ENCODE data around the gene PUSL1. TPM values are rescaled to one million over a fixed set of nuclear protein-coding genes. Genes with fewer than 3 reads are reported as not detected.

PUSL1 gene
- total and polyA plus RNA-seq, 2 donors (not counting 3 experiments of a cell fraction or from before 2014, with no cell fraction given): 18.8 to 27.3 TPM

- H3K27ac ChIP-seq (ENCODE audit: insufficient read depth, low read depth, low read length): no peak overlapping the region
- H3K9me3 ChIP-seq (replicated peaks; ENCODE audit: control insufficient read depth, insufficient read depth, low read length): no peaks in the 10 kb centered on the region
- POLR2A ChIA-PET: no interaction called here
- H3K79me2 ChIP-seq (ENCODE audit: control insufficient read depth, insufficient read depth, low read length): no peaks in the 10 kb centered on the region
- peaks cover 0 to 17% of the 10 kb centered on the region in 2 experiments for H3K36me3 ChIP-seq (ENCODE audit: control insufficient read depth in 2 of 2, extremely low read depth in 1 of 2, insufficient read depth in 2 of 2, low read length in 2 of 2)
- DNase-seq (ENCODE audit: low read depth, low spot score) (no peak), FAIRE-seq (no peak)
- intact Hi-C loops (cut with micrococcal nuclease) (no loop called here), dilution Hi-C loops (cut with MboI; ENCODE audit: extremely low pct_ligation_motif_present, low sequenced_read_pairs) (no loop called here)
- no TSS peak for BruUV-seq (replicated peaks)
- no peaks in the 10 kb centered on the region for H3K4me1 ChIP-seq (ENCODE audit: control insufficient read depth, extremely low read depth, insufficient read depth, low read length)
- CTCF ChIA-PET: no interaction called here
- no peak overlapping the region for H3K4me2 ChIP-seq (ENCODE audit: insufficient read depth, low read length)
- H2AFZ ChIP-seq (ENCODE audit: low read depth, low read length): no peak overlapping the region
- H3K9me1 ChIP-seq (replicated peaks; ENCODE audit: control insufficient read depth, extremely low read depth, insufficient read depth, low read length): no peaks in the 10 kb centered on the region
- no peak overlapping the region for H3K4me3 ChIP-seq (replicated peaks in 1 of 3; ENCODE audit: insufficient read depth in 1 of 3, low read depth in 1 of 3, low read length in 3 of 3)
- no peaks in the 10 kb centered on the region for H3K27me3 ChIP-seq (ENCODE audit: control insufficient read depth in 2 of 2, insufficient read depth in 2 of 2, low read length in 2 of 2)
- H3K9ac ChIP-seq (replicated peaks; ENCODE audit: extremely low read depth, insufficient read depth, low read length): no peak overlapping the region
- TF ChIP-seq MAX (IDR thresholded peaks at IDR 0.05; ENCODE audit: insufficient read depth, insufficient read length) (no peak), POLR2A (IDR thresholded peaks at IDR 0.05; ENCODE audit: low read depth, low read length) (no peak), FOS (IDR thresholded peaks at IDR 0.05; ENCODE audit: borderline replicate concordance, insufficient read depth, low read length) (no peak), CTCF (IDR thresholded peaks at IDR 0.05; ENCODE audit: extremely low read depth in 1 of 2, insufficient read depth in 1 of 2, low read depth in 1 of 2, low read length in 2 of 2) (no peak), JUN (IDR thresholded peaks at IDR 0.05; ENCODE audit: borderline replicate concordance, insufficient read depth, insufficient read length, low read depth) (no peak), GATA2 (IDR thresholded peaks at IDR 0.05; ENCODE audit: insufficient read depth, insufficient read length, low read depth, low read length) (no peak), POLR2AphosphoS5 (IDR thresholded peaks at IDR 0.05; ENCODE audit: insufficient read depth, low read depth, low read length) (no peak), MYC (IDR thresholded peaks at IDR 0.05; ENCODE audit: low read depth, low read length) (no peak), EZH2 (IDR thresholded peaks at IDR 0.05; ENCODE audit: borderline replicate concordance, low read depth, low read length, severe bottlenecking) (no peak)
- no peaks in the 10 kb centered on the region for H4K20me1 ChIP-seq (replicated peaks; ENCODE audit: control insufficient read depth, extremely low read depth, insufficient read depth, low read length)
These were observed 29.9 kb downstream of the PUSL1 start for GRCh38 chr1:1338278-1338677.
